ENCODE measurements around the gene KIF12. TPM values are rescaled to one million over a fixed set of nuclear protein-coding genes. Genes with fewer than 3 reads are reported as not detected.

KIF12 gene
- total and polyA plus RNA-seq, 2 experiments from 2014 or later, result 39.9 to 97.3 TPM

GRCh38 chr9:114082017-114082762 is 16.9 kb downstream of the KIF12 start:
- peak; percentile 95 for DNase-seq (ENCODE audit: low spot score)
- H3K27me3 ChIP-seq, result no peaks in the 10 kb centered on the region
- H3K4me3 ChIP-seq, result no peak overlapping the region
- no peaks in the 10 kb centered on the region for H3K79me2 ChIP-seq
- 48% methylated on average over 10 of the region's 10 CpGs for WGBS (ENCODE audit: low lambda C conversion rate, missing lambda C conversion rate)
- peaks cover 15% of the 10 kb centered on the region for H3K4me1 ChIP-seq (ENCODE audit: insufficient read depth)
- no peaks in the 10 kb centered on the region for H4K20me1 ChIP-seq (ENCODE audit: insufficient read depth, poor library complexity, severe bottlenecking)
- TF ChIP-seq EZH2 (IDR thresholded peaks at IDR 0.05; ENCODE audit: borderline replicate concordance) (no peak), EZH2phosphoT487 (IDR thresholded peaks at IDR 0.05; ENCODE audit: low read depth, severe bottlenecking, unreplicated experiment) (no peak), CTCF (IDR thresholded peaks at IDR 0.05; ENCODE audit: poor library complexity) (peak; percentile 81)
- H3K9me3 ChIP-seq (ENCODE audit: low read depth), result no peaks in the 10 kb centered on the region
- H2AFZ ChIP-seq, result no peak overlapping the region
- H3K4me2 ChIP-seq, result no peak overlapping the region
- peak overlapping the region; percentile 84 for H3K27ac ChIP-seq
- no peaks in the 10 kb centered on the region for H3K9me2 ChIP-seq (replicated peaks; ENCODE audit: insufficient read depth)
- no peaks in the 10 kb centered on the region for H3K36me3 ChIP-seq (replicated peaks; ENCODE audit: insufficient read depth, low read depth)

GRCh38 chr9:114081441-114082016 is 17.6 kb downstream of the KIF12 start:
- WGBS (ENCODE audit: low lambda C conversion rate, missing lambda C conversion rate), result 62% methylated on average over 6 of the region's 6 CpGs
- TF ChIP-seq EZH2 (IDR thresholded peaks at IDR 0.05; ENCODE audit: borderline replicate concordance), result no peak
- no peak for TF ChIP-seq EZH2phosphoT487 (IDR thresholded peaks at IDR 0.05; ENCODE audit: low read depth, severe bottlenecking, unreplicated experiment)
- TF ChIP-seq CTCF (IDR thresholded peaks at IDR 0.05; ENCODE audit: poor library complexity), result no peak
- no peaks in the 10 kb centered on the region for H4K20me1 ChIP-seq (ENCODE audit: insufficient read depth, poor library complexity, severe bottlenecking)
- no peaks in the 10 kb centered on the region for H3K9me2 ChIP-seq (replicated peaks; ENCODE audit: insufficient read depth)
- no peak overlapping the region for H3K4me3 ChIP-seq
- peak overlapping the region; percentile 84 for H3K27ac ChIP-seq
- no peaks in the 10 kb centered on the region for H3K27me3 ChIP-seq
- no peaks in the 10 kb centered on the region for H3K79me2 ChIP-seq
- H3K4me2 ChIP-seq, result peak overlapping the region; percentile 62
- H3K4me1 ChIP-seq (ENCODE audit: insufficient read depth), result peaks cover 15% of the 10 kb centered on the region
- H3K36me3 ChIP-seq (replicated peaks; ENCODE audit: insufficient read depth, low read depth), result no peaks in the 10 kb centered on the region
- no peak overlapping the region for H2AFZ ChIP-seq
- no peak for DNase-seq (ENCODE audit: low spot score)
- H3K9me3 ChIP-seq (ENCODE audit: low read depth), result no peaks in the 10 kb centered on the region

GRCh38 chr9:114080773-114081440 is 18.2 kb downstream of the KIF12 start:
- peak; percentile 70 for DNase-seq (ENCODE audit: low spot score)
- Histone ChIP-seq H3K4me2 (peak overlapping the region; percentile 62), H4K20me1 (ENCODE audit: insufficient read depth, poor library complexity, severe bottlenecking) (no peaks in the 10 kb centered on the region), H3K4me3 (no peak overlapping the region), H3K27ac (peak overlapping the region; percentile 84), H3K4me1 (ENCODE audit: insufficient read depth) (peaks cover 15% of the 10 kb centered on the region), H3K79me2 (no peaks in the 10 kb centered on the region), H3K27me3 (no peaks in the 10 kb centered on the region), H2AFZ (no peak overlapping the region), H3K9me2 (replicated peaks; ENCODE audit: insufficient read depth) (no peaks in the 10 kb centered on the region), H3K9me3 (ENCODE audit: low read depth) (no peaks in the 10 kb centered on the region), H3K36me3 (replicated peaks; ENCODE audit: insufficient read depth, low read depth) (no peaks in the 10 kb centered on the region)
- TF ChIP-seq EZH2 (IDR thresholded peaks at IDR 0.05; ENCODE audit: borderline replicate concordance), result no peak
- TF ChIP-seq EZH2phosphoT487 (IDR thresholded peaks at IDR 0.05; ENCODE audit: low read depth, severe bottlenecking, unreplicated experiment), result no peak
- TF ChIP-seq CTCF (IDR thresholded peaks at IDR 0.05; ENCODE audit: poor library complexity), result no peak
- 41% methylated on average over 7 of the region's 7 CpGs for WGBS (ENCODE audit: low lambda C conversion rate, missing lambda C conversion rate)
